Measurements from ENCODE around the gene RIPK3.
A peak's percentile ranks its signal among the peaks of the same experiment; 100 is the strongest.

RIPK3 gene

GRCh38 chr14:24335461-24336171, 4.2 kb downstream of the RIPK3 start:
- H3K4me3 ChIP-seq (ENCODE audit: control insufficient read depth, low read depth, low read length) = no peak overlapping the region
- DNase-seq (ENCODE audit: low read depth) = no peak
- no peak for TF ChIP-seq CTCF (IDR thresholded peaks at IDR 0.05; ENCODE audit: control insufficient read depth, insufficient read depth, low read depth, low read length, missing control alignments)

- no peak for DNase-seq (ENCODE audit: low read depth)
- H3K4me3 ChIP-seq (ENCODE audit: control insufficient read depth, low read depth, low read length) = peak within 1 kb of the TSS; percentile 49
- no peak for TF ChIP-seq CTCF (IDR thresholded peaks at IDR 0.05; ENCODE audit: control insufficient read depth, insufficient read depth, low read depth, low read length, missing control alignments)
These were observed 5.1 kb downstream of the RIPK3 start, which contains the start of gene ADCY4 for GRCh38 chr14:24334431-24335291. Gene ADCY4, minus strand, starts transcription at chr14:24335071. Its CDS starts 419 bp downstream, at chr14:24334652.

- H3K4me3 ChIP-seq (ENCODE audit: control insufficient read depth, low read depth, low read length) = no peak overlapping the region
- peak; percentile 77 for TF ChIP-seq CTCF (IDR thresholded peaks at IDR 0.05; ENCODE audit: control insufficient read depth, insufficient read depth, low read depth, low read length, missing control alignments)
- DNase-seq (ENCODE audit: low read depth) = no peak
These were observed 7.4 kb downstream of the RIPK3 start for GRCh38 chr14:24332268-24332993.

- no peak for DNase-seq (ENCODE audit: low read depth)
- no peak overlapping the region for H3K4me3 ChIP-seq (ENCODE audit: control insufficient read depth, low read depth, low read length)
- no peak for TF ChIP-seq CTCF (IDR thresholded peaks at IDR 0.05; ENCODE audit: control insufficient read depth, insufficient read depth, low read depth, low read length, missing control alignments)
These were observed 8.0 kb downstream of the RIPK3 start for GRCh38 chr14:24331731-24332267.

GRCh38 chr14:24330973-24331674, 8.7 kb downstream of the RIPK3 start:
- no peak overlapping the region for H3K4me3 ChIP-seq (ENCODE audit: control insufficient read depth, low read depth, low read length)
- DNase-seq (ENCODE audit: low read depth) = no peak
- no peak for TF ChIP-seq CTCF (IDR thresholded peaks at IDR 0.05; ENCODE audit: control insufficient read depth, insufficient read depth, low read depth, low read length, missing control alignments)
